GM23338 (cell line): Measurements from ENCODE around the gene CCDC69. TPM values are rescaled to one million over a fixed set of nuclear protein-coding genes. Genes with fewer than 3 reads are reported as not detected.
"Not testable (repeated sequence)": the region's sequence is repeated elsewhere in the genome, so short reads cannot be mapped to it uniquely, and the experiment has no call there.

ENCODE experiments used
- ATAC-seq: fragments of 200-7000 bp; cut with Tn5 transposase; 3 replicates; pipeline ENCODE4 v1.9.1; 2020
- DNase-seq: peaks from one replicate; pipeline ENCODE4 v3.0.0-alpha.2; 2015; ENCODE audit warnings: low spot score
- H2AFZ ChIP-seq: fragments of 200-600 bp; sonication (generic); 2 replicates; pipeline ENCODE4 v1.8.0; 2016; ENCODE audit warnings: antibody characterized with exemption, mild to moderate bottlenecking, moderate library complexity
- H3F3A ChIP-seq: fragments of 200-600 bp; sonication (generic); replicated peaks from 2 replicates; pipeline ENCODE4 v1.8.0; 2017; ENCODE audit warnings: antibody characterized with exemption, mixed run types, low read depth
- H3K27ac ChIP-seq: fragments of 200-600 bp; sonication (generic); 2 replicates; pipeline ENCODE4 v1.6.1; 2016; ENCODE audit warnings: low read depth
- H3K27me3 ChIP-seq: fragments of 200-600 bp; sonication (generic); 2 replicates; pipeline ENCODE4 v1.8.0; 2016; ENCODE audit warnings: mild to moderate bottlenecking, mixed run types, moderate library complexity; ENCODE audit not compliant: insufficient read depth
- H3K36me3 ChIP-seq: fragments of 200-600 bp; sonication (generic); 2 replicates; pipeline ENCODE4 v1.8.0; 2016; ENCODE audit warnings: mild to moderate bottlenecking; ENCODE audit not compliant: insufficient read depth
- H3K4me1 ChIP-seq: fragments of 200-600 bp; sonication (generic); 2 replicates; pipeline ENCODE4 v1.8.0; 2016; ENCODE audit warnings: mild to moderate bottlenecking, moderate library complexity; ENCODE audit not compliant: insufficient read depth
- H3K4me2 ChIP-seq: fragments of 200-600 bp; sonication (generic); 2 replicates; pipeline ENCODE4 v1.7.1; 2017; ENCODE audit warnings: mixed run types
- H3K4me3 ChIP-seq: fragments of 200-600 bp; sonication (generic); 2 replicates; pipeline ENCODE4 v1.6.1; 2016; ENCODE audit warnings: mixed run types
- H3K79me2 ChIP-seq: fragments of 200-600 bp; sonication (generic); replicated peaks from 2 replicates; pipeline ENCODE4 v1.8.0; 2017; ENCODE audit warnings: mild to moderate bottlenecking; ENCODE audit not compliant: insufficient read depth
- H3K9me2 ChIP-seq: fragments of 200-600 bp; sonication (generic); 2 replicates; pipeline ENCODE4 v1.8.0; 2017; ENCODE audit not compliant: insufficient read depth
- H4K20me1 ChIP-seq: fragments of 200-600 bp; sonication (generic); replicated peaks from 2 replicates; pipeline ENCODE4 v1.8.0; 2017; ENCODE audit warnings: mild to moderate bottlenecking; ENCODE audit not compliant: insufficient read depth
- H3K27ac Mint-ChIP-seq: 2 replicates; pipeline ENCODE4 v1.8.0; 2020; ENCODE audit warnings: inconsistent platforms, mild to moderate bottlenecking, moderate library complexity, mixed read lengths
- H3K27me3 Mint-ChIP-seq: 3 replicates; pipeline ENCODE4 v1.8.0; 2022; ENCODE audit warnings: low read depth, mild to moderate bottlenecking, moderate library complexity, mixed read lengths, inconsistent platforms; ENCODE audit not compliant: insufficient read depth, poor library complexity
- H3K36me3 Mint-ChIP-seq: 3 replicates; pipeline ENCODE4 v1.8.0; 2021; ENCODE audit warnings: low read depth, mild to moderate bottlenecking, inconsistent platforms, moderate library complexity, mixed read lengths
- H3K4me1 Mint-ChIP-seq: 3 replicates; pipeline ENCODE4 v1.8.0; 2020; ENCODE audit warnings: mild to moderate bottlenecking, inconsistent platforms, mixed read lengths
- H3K4me3 Mint-ChIP-seq: 3 replicates; pipeline ENCODE4 v1.8.0; 2021; ENCODE audit warnings: moderate library complexity, mild to moderate bottlenecking, inconsistent platforms, mixed read lengths
- H3K9me3 Mint-ChIP-seq: 3 replicates; pipeline ENCODE4 v1.8.0; 2020; ENCODE audit warnings: moderate library complexity, mild to moderate bottlenecking, inconsistent platforms, mixed read lengths
- EZH2 ChIP-seq: fragments of 200-600 bp; sonication (generic); IDR thresholded peaks from one replicate; pipeline ENCODE4 v1.8.0; 2017; ENCODE audit warnings: antibody characterized with exemption, mild to moderate bottlenecking, low read depth; ENCODE audit not compliant: unreplicated experiment
- EZH2phosphoT487 ChIP-seq: fragments of 200-600 bp; sonication (generic); IDR thresholded peaks from one replicate; pipeline ENCODE4 v1.8.1; 2018; ENCODE audit warnings: antibody characterized with exemption; ENCODE audit not compliant: unreplicated experiment
- STAT1 ChIP-seq: IDR thresholded peaks from one replicate; pipeline ENCODE4 v1.6.1; 2016; ENCODE audit warnings: antibody characterized with exemption; ENCODE audit not compliant: unreplicated experiment
- ZNF114 ChIP-seq: fragments of 250-450 bp; sonication (Bioruptor Pico); IDR thresholded peaks from 2 replicates; pipeline ENCODE4 v1.5.0; 2020; ENCODE audit warnings: mild to moderate bottlenecking, moderate library complexity
- ZNF331 ChIP-seq: fragments of 250-450 bp; sonication (Bioruptor Pico); IDR thresholded peaks from 2 replicates; pipeline ENCODE4 v1.5.0; 2020; ENCODE audit warnings: low read depth, mild to moderate bottlenecking, moderate library complexity
- polyA plus RNA-seq: library from polyadenylated mRNA; unstranded; fragments of >200 nt; fragmentation: Nextera tagmentation; extraction: Ambion mirVana; gene quantifications from 2 replicates; pipeline ENCODE4 v1.2.1, GENCODE V29; 2016
- total RNA-seq: library from RNA; depleted of rRNA; stranded (reverse); fragments of >200 nt; shearing (Covaris generic); gene quantifications from 2 replicates; pipeline ENCODE4 v1.2.3, GENCODE V29; 2014
- TF ChIP-seq, protein P1 (sequence below): fragments of 250-450 bp; sonication (Bioruptor Pico); IDR thresholded peaks from 2 replicates; pipeline ENCODE4 v1.5.0; 2020; ENCODE audit warnings: mild to moderate bottlenecking, moderate library complexity

The CCDC69 gene
- total and polyA plus RNA-seq, 2 experiments from 2014 or later = 2.7 to 5.3 TPM

- ATAC-seq, H3K36me3 ChIP-seq, H3K27ac ChIP-seq, H3K4me3 Mint-ChIP-seq, H4K20me1 ChIP-seq, H3K4me3 ChIP-seq, H3K27me3 ChIP-seq, H3K36me3 Mint-ChIP-seq, DNase-seq, H2AFZ ChIP-seq, H3K9me3 Mint-ChIP-seq, H3K27ac Mint-ChIP-seq, H3F3A ChIP-seq, H3K9me2 ChIP-seq, H3K4me2 ChIP-seq: not testable (repeated sequence)
- Histone ChIP-seq H3K4me1 (peaks cover 28% of the 10 kb centered on the region), H3K79me2 (peaks cover 21% of the 10 kb centered on the region)
- H3K4me1 Mint-ChIP-seq = peaks cover 36% of the 10 kb centered on the region
- peaks cover 13% of the 10 kb centered on the region for H3K27me3 Mint-ChIP-seq
These were observed 31.1 kb upstream of the CCDC69 start for GRCh38 chr5:151254990-151255389.

- no peaks in the 10 kb centered on the region for H4K20me1 ChIP-seq
- H3K9me2 ChIP-seq = no peaks in the 10 kb centered on the region
- H3K27ac ChIP-seq = no peak overlapping the region
- H3K4me3 Mint-ChIP-seq = no peak overlapping the region
- H3K9me3 Mint-ChIP-seq = no peaks in the 10 kb centered on the region
- no peaks in the 10 kb centered on the region for H3F3A ChIP-seq
- peaks cover 36% of the 10 kb centered on the region for H3K4me1 Mint-ChIP-seq
- peaks cover 21% of the 10 kb centered on the region for H3K79me2 ChIP-seq
- H3K36me3 Mint-ChIP-seq = no peaks in the 10 kb centered on the region; the same call in 2 of the 3 replicates
- H3K27me3 Mint-ChIP-seq = peaks cover 14% of the 10 kb centered on the region
- H3K27me3 ChIP-seq = no peaks in the 10 kb centered on the region
- no peak for DNase-seq
- H3K4me3 ChIP-seq = no peak overlapping the region; the same call in 1 of the 2 replicates
- ATAC-seq = no peak
- no peak for TF ChIP-seq ZNF331 (CRISPR knock-in tag)
- TF ChIP-seq STAT1 = no peak
- no peak for TF ChIP-seq EZH2
- TF ChIP-seq, protein P1, sequence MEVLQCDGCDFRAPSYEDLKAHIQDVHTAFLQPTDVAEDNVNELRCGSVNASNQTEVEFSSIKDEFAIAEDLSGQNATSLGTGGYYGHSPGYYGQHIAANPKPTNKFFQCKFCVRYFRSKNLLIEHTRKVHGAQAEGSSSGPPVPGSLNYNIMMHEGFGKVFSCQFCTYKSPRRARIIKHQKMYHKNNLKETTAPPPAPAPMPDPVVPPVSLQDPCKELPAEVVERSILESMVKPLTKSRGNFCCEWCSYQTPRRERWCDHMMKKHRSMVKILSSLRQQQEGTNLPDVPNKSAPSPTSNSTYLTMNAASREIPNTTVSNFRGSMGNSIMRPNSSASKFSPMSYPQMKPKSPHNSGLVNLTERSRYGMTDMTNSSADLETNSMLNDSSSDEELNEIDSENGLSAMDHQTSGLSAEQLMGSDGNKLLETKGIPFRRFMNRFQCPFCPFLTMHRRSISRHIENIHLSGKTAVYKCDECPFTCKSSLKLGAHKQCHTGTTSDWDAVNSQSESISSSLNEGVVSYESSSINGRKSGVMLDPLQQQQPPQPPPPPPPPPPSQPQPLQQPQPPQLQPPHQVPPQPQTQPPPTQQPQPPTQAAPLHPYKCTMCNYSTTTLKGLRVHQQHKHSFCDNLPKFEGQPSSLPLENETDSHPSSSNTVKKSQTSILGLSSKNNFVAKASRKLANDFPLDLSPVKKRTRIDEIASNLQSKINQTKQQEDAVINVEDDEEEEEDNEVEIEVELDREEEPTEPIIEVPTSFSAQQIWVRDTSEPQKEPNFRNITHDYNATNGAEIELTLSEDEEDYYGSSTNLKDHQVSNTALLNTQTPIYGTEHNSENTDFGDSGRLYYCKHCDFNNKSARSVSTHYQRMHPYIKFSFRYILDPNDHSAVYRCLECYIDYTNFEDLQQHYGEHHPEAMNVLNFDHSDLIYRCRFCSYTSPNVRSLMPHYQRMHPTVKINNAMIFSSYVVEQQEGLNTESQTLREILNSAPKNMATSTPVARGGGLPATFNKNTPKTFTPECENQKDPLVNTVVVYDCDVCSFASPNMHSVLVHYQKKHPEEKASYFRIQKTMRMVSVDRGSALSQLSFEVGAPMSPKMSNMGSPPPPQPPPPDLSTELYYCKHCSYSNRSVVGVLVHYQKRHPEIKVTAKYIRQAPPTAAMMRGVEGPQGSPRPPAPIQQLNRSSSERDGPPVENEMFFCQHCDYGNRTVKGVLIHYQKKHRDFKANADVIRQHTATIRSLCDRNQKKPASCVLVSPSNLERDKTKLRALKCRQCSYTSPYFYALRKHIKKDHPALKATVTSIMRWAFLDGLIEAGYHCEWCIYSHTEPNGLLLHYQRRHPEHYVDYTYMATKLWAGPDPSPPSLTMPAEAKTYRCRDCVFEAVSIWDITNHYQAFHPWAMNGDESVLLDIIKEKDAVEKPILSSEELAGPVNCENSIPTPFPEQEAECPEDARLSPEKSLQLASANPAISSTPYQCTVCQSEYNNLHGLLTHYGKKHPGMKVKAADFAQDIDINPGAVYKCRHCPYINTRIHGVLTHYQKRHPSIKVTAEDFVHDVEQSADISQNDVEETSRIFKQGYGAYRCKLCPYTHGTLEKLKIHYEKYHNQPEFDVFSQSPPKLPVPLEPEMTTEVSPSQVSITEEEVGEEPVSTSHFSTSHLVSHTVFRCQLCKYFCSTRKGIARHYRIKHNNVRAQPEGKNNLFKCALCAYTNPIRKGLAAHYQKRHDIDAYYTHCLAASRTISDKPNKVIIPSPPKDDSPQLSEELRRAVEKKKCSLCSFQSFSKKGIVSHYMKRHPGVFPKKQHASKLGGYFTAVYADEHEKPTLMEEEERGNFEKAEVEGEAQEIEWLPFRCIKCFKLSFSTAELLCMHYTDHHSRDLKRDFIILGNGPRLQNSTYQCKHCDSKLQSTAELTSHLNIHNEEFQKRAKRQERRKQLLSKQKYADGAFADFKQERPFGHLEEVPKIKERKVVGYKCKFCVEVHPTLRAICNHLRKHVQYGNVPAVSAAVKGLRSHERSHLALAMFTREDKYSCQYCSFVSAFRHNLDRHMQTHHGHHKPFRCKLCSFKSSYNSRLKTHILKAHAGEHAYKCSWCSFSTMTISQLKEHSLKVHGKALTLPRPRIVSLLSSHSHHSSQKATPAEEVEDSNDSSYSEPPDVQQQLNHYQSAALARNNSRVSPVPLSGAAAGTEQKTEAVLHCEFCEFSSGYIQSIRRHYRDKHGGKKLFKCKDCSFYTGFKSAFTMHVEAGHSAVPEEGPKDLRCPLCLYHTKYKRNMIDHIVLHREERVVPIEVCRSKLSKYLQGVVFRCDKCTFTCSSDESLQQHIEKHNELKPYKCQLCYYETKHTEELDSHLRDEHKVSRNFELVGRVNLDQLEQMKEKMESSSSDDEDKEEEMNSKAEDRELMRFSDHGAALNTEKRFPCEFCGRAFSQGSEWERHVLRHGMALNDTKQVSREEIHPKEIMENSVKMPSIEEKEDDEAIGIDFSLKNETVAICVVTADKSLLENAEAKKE (CRISPR knock-in tag) = no peak
- no peak for TF ChIP-seq EZH2phosphoT487
- no peak for TF ChIP-seq ZNF114 (CRISPR knock-in tag)
- H3K36me3 ChIP-seq = no peaks in the 10 kb centered on the region
- H3K4me1 ChIP-seq = peaks cover 28% of the 10 kb centered on the region
- no peak overlapping the region for H2AFZ ChIP-seq
- peak overlapping the region; percentile 90; the same call in 1 of the 2 replicates for H3K4me2 ChIP-seq
- H3K27ac Mint-ChIP-seq = no peak overlapping the region
These were observed 30.7 kb upstream of the CCDC69 start for GRCh38 chr5:151254556-151254955.
